Astrocyte of the cerebellum (primary cell): ENCODE measurements around the gene RUSC1.

ENCODE experiments used
- DNase-seq: peaks from one replicate; pipeline ENCODE4 v3.0.0-alpha.2; 2011; ENCODE audit warnings: low read depth
- H3K4me3 ChIP-seq: 2 replicates; pipeline ENCODE4 v1.5.1; 2011; ENCODE audit warnings: mild to moderate bottlenecking, low read depth, low read length, moderate library complexity
- CTCF ChIP-seq: IDR thresholded peaks from 2 replicates; pipeline ENCODE4 v1.5.1; 2012; ENCODE audit warnings: low read length, low read depth, moderate library complexity, mild to moderate bottlenecking; ENCODE audit errors: missing control alignments
- in situ Hi-C: cut with HindIII; loops from 2 replicates; pipeline ENCODE4 v1.10.0; 2017; ENCODE audit warnings: low sequenced_read_pairs

Gene RUSC1

GRCh38 chr1:155320661-155321617 lies at the start of gene RUSC1:
Gene RUSC1 (plus strand): TSS chr1:155320894. CDS start chr1:155321774, 880 bp downstream.
- peak within 1 kb of the TSS; percentile 85 for H3K4me3 ChIP-seq
- in situ Hi-C loops: no loop called here

GRCh38 chr1:155272466-155273342 lies 48.0 kb upstream of the RUSC1 start:
- in situ Hi-C loops: no loop called here
- TF ChIP-seq CTCF: no peak
- DNase-seq: peak; percentile 37
- peak overlapping the region; percentile 82 for H3K4me3 ChIP-seq

More at GRCh38 chr1:155320661-155321617, at the start of gene RUSC1:
- no peak for TF ChIP-seq CTCF
- no peak for DNase-seq

- TF ChIP-seq CTCF: no peak
- in situ Hi-C loops: no loop called here
- peak; percentile 68 for DNase-seq
- H3K4me3 ChIP-seq: peak within 1 kb of the TSS; percentile 82
Observed at GRCh38 chr1:155273343-155274245, 47.1 kb upstream of the RUSC1 start, which contains the start of gene CLK2. Gene CLK2 (minus strand): TSS chr1:155273504. CDS start chr1:155270977, 2,527 bp downstream.

GRCh38 chr1:155277070-155277901 lies 43.4 kb upstream of the RUSC1 start, which contains the start of gene HCN3:
Gene HCN3 (plus strand): TSS chr1:155277463. CDS start chr1:155277591, 128 bp downstream.
- TF ChIP-seq CTCF: peak; percentile 36
- H3K4me3 ChIP-seq: peak within 1 kb of the TSS; percentile 60
- in situ Hi-C loops: no loop called here
- DNase-seq: peak; percentile 87

- no peak for DNase-seq
- peak overlapping the region; percentile 60 for H3K4me3 ChIP-seq
- in situ Hi-C loops: no loop called here
- TF ChIP-seq CTCF: peak; percentile 44
Observed at GRCh38 chr1:155277902-155278688, 42.6 kb upstream of the RUSC1 start.
